ENCODE data around the gene GSTM4.
"Not testable (repeated sequence)": the region's sequence is repeated elsewhere in the genome, so short reads cannot be mapped to it uniquely, and the experiment has no call there.

DNA sequence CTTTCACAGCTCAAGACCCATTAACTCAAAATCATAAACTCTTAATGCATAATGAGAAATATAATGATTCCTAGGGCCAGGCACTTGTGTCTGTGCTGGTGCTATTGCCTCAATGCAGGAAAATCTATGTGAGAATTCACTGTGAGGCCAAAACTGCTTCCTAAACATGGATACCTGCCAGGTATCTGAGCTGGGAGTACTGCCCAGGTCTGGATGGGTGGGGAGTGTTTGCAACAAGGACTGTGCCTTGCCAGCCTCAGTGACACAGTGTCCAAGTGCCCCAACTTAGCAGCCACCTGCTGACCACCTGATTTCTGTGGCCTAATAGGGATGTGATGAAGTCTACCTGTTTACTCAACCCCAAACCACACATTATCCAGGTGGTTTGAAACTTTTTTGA is 53.9 kb downstream of the GSTM4 start:
- TF ChIP-seq POLR2A (IDR thresholded peaks at IDR 0.05) = not testable (repeated sequence)
- TF ChIP-seq, protein P1, sequence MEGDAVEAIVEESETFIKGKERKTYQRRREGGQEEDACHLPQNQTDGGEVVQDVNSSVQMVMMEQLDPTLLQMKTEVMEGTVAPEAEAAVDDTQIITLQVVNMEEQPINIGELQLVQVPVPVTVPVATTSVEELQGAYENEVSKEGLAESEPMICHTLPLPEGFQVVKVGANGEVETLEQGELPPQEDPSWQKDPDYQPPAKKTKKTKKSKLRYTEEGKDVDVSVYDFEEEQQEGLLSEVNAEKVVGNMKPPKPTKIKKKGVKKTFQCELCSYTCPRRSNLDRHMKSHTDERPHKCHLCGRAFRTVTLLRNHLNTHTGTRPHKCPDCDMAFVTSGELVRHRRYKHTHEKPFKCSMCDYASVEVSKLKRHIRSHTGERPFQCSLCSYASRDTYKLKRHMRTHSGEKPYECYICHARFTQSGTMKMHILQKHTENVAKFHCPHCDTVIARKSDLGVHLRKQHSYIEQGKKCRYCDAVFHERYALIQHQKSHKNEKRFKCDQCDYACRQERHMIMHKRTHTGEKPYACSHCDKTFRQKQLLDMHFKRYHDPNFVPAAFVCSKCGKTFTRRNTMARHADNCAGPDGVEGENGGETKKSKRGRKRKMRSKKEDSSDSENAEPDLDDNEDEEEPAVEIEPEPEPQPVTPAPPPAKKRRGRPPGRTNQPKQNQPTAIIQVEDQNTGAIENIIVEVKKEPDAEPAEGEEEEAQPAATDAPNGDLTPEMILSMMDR (IDR thresholded peaks at IDR 0.05) = not testable (repeated sequence)
